Measurements from ENCODE around the gene FDXR. TPM values are rescaled to one million over a fixed set of nuclear protein-coding genes. Genes with fewer than 3 reads are reported as not detected.
A peak's percentile ranks its signal among the peaks of the same experiment; 100 is the strongest.

The FDXR gene
- total RNA-seq, 1 experiment from 2014 or later = 18.2 TPM

DNA sequence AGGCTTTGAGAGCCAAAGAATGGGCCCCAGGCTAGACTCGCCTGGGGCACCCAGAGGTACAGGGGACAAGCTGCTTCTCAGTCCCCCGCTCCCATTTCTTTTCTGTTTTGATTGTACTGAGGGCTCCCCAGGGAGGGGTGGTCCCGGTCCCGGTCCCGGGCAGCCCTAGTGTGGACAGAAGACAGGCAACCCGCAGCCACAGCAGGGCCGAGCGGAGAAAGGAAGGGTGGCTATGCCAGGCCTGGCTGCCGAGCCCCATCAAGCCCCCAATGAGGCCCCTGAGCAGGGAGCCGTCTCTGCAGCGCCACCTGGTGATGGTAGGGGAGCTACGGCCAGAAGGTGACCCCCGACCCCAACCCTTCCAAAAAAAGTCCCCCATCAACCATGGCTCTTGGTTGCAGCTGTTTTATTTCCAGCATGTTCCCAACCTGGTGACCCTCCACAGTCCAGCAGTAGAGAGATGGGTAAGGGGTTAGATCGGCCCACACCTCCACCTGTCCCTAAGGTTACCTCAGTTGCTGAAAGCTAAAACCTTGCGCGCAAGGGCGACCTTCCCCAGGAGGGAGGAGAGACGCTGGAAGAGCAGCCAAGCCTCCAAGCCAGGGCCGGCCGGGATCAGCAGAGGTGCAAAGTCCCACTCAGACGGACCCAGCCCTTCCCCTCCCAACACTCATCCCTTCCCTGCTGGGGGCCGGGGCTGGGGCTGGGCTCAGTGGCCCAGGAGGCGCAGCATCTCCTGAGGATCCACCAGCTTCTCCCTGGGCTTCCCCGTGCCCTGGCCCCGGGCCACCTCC is 10.5 kb downstream of the FDXR start:
- H3K36me3 ChIP-seq (ENCODE audit: low read depth) = no peaks in the 10 kb centered on the region
- CTCF ChIA-PET = interaction anchor here (0.5 to 1.9 kb wide), 9 partner anchors 9 to 205 kb away, joined by 3 to 14 read pairs (median 5); partner anchors contain the start of gene NAT9
- H2AFZ ChIP-seq = no peak overlapping the region
- no peaks in the 10 kb centered on the region for H4K20me1 ChIP-seq (ENCODE audit: insufficient read depth)
- H3K27ac ChIP-seq = no peak overlapping the region
- no peaks in the 10 kb centered on the region for H3K79me2 ChIP-seq (ENCODE audit: low read depth)
- POLR2A ChIA-PET (ENCODE audit: unreplicated experiment) = interaction anchor here (0.7 kb wide), 1 partner anchor 282 kb away, joined by 4 read pairs; no protein-coding TSS in a partner anchor
- intact Hi-C loops (cut with micrococcal nuclease; ENCODE audit: unreplicated experiment) = no loop called here
- peaks cover 23% of the 10 kb centered on the region; the same call in 1 of the 2 replicates for H3K27me3 ChIP-seq (ENCODE audit: insufficient read depth, low read depth)
- no peak overlapping the region for H3K4me2 ChIP-seq
- TF ChIP-seq, protein P1, sequence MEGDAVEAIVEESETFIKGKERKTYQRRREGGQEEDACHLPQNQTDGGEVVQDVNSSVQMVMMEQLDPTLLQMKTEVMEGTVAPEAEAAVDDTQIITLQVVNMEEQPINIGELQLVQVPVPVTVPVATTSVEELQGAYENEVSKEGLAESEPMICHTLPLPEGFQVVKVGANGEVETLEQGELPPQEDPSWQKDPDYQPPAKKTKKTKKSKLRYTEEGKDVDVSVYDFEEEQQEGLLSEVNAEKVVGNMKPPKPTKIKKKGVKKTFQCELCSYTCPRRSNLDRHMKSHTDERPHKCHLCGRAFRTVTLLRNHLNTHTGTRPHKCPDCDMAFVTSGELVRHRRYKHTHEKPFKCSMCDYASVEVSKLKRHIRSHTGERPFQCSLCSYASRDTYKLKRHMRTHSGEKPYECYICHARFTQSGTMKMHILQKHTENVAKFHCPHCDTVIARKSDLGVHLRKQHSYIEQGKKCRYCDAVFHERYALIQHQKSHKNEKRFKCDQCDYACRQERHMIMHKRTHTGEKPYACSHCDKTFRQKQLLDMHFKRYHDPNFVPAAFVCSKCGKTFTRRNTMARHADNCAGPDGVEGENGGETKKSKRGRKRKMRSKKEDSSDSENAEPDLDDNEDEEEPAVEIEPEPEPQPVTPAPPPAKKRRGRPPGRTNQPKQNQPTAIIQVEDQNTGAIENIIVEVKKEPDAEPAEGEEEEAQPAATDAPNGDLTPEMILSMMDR (conservative IDR thresholded peaks at IDR 0.05) = peak; percentile 66
- no peak for TF ChIP-seq EZH2 (IDR thresholded peaks at IDR 0.05; ENCODE audit: low read depth)
- peak in 1 of 2 experiments; percentile 29 for DNase-seq
- no peaks in the 10 kb centered on the region for H3K9me3 ChIP-seq (ENCODE audit: insufficient read depth, low read depth)
- no peak overlapping the region for H3K4me3 ChIP-seq
- H3K9me2 ChIP-seq (ENCODE audit: insufficient read depth) = no peaks in the 10 kb centered on the region
- peaks cover 2% of the 10 kb centered on the region; the same call in 1 of the 2 replicates for H3F3A ChIP-seq (ENCODE audit: insufficient read depth, low read depth)
- no TSS peak for BruUV-seq (replicated peaks)
- no peaks in the 10 kb centered on the region for H3K4me1 ChIP-seq (replicated peaks; ENCODE audit: insufficient read depth)

- Histone ChIP-seq H3K27me3 (ENCODE audit: insufficient read depth, low read depth) (peaks cover 29% of the 10 kb centered on the region), H3K9me2 (ENCODE audit: insufficient read depth) (no peaks in the 10 kb centered on the region), H2AFZ (no peak overlapping the region), H3K36me3 (ENCODE audit: low read depth) (no peaks in the 10 kb centered on the region), H3K4me1 (replicated peaks; ENCODE audit: insufficient read depth) (no peaks in the 10 kb centered on the region), H3K4me3 (no peak overlapping the region), H3K79me2 (ENCODE audit: low read depth) (no peaks in the 10 kb centered on the region), H3K4me2 (no peak overlapping the region), H3F3A (ENCODE audit: insufficient read depth, low read depth) (peaks cover 2% of the 10 kb centered on the region; the same call in 1 of the 2 replicates), H3K9me3 (ENCODE audit: insufficient read depth, low read depth) (no peaks in the 10 kb centered on the region), H4K20me1 (ENCODE audit: insufficient read depth) (no peaks in the 10 kb centered on the region), H3K27ac (no peak overlapping the region)
- CTCF ChIA-PET = interaction anchor here (0.6 to 1.9 kb wide), 7 partner anchors 8 to 568 kb away, joined by 3 to 17 read pairs (median 5); partner anchors contain the start of gene NAT9
- TF ChIP-seq, protein P1 (conservative IDR thresholded peaks at IDR 0.05) = no peak
- TF ChIP-seq EZH2 (IDR thresholded peaks at IDR 0.05; ENCODE audit: low read depth) = no peak
- BruUV-seq (replicated peaks) = no TSS peak
- intact Hi-C loops (cut with micrococcal nuclease; ENCODE audit: unreplicated experiment) = no loop called here
- POLR2A ChIA-PET (ENCODE audit: unreplicated experiment) = interaction anchor here (0.7 kb wide), 1 partner anchor 283 kb away, joined by 4 read pairs; no protein-coding TSS in a partner anchor
- no peak for DNase-seq
These were observed 11.1 kb downstream of the FDXR start for GRCh38 chr17:74861662-74862107.

DNA sequence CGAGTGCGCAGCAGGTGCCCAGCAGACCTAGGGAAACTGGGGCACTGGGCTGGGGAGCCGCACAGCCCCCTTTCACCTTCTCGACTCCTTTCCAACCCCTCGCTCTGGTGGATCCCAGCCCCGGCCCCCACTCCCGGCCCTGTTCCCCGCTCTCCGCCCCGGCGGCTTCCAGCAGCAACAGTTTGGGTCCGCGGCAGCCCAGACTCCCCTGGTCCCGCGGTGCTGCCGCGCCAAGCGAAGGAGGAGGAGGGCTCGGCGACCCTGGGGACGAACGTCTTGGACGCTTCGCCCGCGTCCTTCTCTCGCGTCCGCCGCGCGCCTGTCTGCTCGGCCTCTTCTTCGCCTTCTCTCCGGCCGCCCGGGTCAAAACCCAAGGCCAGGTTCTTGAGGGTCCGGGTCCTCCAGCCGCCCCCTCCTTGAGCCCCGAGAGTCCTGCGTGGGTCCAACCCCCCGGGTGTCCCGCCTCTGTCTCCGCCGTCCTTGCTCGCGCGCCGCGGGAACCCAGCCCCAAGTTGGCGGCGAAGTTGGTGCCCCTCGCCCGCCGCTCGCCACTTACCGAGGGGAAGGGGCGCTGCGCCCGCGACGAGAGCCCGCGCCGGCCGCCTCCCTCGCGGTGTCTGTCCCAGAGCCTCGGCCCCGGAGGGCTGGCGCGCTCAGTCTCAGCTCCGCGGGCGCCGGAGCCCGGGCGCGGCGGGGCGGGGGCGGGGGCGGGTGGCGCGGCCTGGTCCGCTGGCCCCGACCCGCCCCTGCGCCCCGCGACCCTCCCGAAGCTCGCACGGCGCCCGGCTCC is 11.7 kb downstream of the FDXR start:
- no TSS peak for BruUV-seq (replicated peaks)
- no peak for TF ChIP-seq EZH2 (IDR thresholded peaks at IDR 0.05; ENCODE audit: low read depth)
- TF ChIP-seq, protein P1 (conservative IDR thresholded peaks at IDR 0.05) = no peak
- intact Hi-C loops (cut with micrococcal nuclease; ENCODE audit: unreplicated experiment) = no loop called here

More for the DNA sequence above, 11.7 kb downstream of the FDXR start:
- Histone ChIP-seq H3K79me2 (ENCODE audit: low read depth) (no peaks in the 10 kb centered on the region), H3K27me3 (ENCODE audit: insufficient read depth, low read depth) (peaks cover 33% of the 10 kb centered on the region), H3K4me1 (replicated peaks; ENCODE audit: insufficient read depth) (no peaks in the 10 kb centered on the region), H3K36me3 (ENCODE audit: low read depth) (no peaks in the 10 kb centered on the region), H3K27ac (no peak overlapping the region), H3K9me2 (ENCODE audit: insufficient read depth) (no peaks in the 10 kb centered on the region), H4K20me1 (ENCODE audit: insufficient read depth) (no peaks in the 10 kb centered on the region), H2AFZ (no peak overlapping the region), H3F3A (ENCODE audit: insufficient read depth, low read depth) (peaks cover 2% of the 10 kb centered on the region; the same call in 1 of the 2 replicates), H3K4me3 (no peak overlapping the region), H3K9me3 (ENCODE audit: insufficient read depth, low read depth) (no peaks in the 10 kb centered on the region), H3K4me2 (no peak overlapping the region)
- ChIA-PET POLR2A (ENCODE audit: unreplicated experiment) (no interaction called here), CTCF (interaction anchor here (0.6 to 1.9 kb wide), 4 partner anchors 18 to 569 kb away, joined by 3 to 17 read pairs (median 10); no protein-coding TSS in a partner anchor)
- no peak for DNase-seq

All from PC-9 (cell line).